Measurements from ENCODE around the gene LMTK2.

DNA sequence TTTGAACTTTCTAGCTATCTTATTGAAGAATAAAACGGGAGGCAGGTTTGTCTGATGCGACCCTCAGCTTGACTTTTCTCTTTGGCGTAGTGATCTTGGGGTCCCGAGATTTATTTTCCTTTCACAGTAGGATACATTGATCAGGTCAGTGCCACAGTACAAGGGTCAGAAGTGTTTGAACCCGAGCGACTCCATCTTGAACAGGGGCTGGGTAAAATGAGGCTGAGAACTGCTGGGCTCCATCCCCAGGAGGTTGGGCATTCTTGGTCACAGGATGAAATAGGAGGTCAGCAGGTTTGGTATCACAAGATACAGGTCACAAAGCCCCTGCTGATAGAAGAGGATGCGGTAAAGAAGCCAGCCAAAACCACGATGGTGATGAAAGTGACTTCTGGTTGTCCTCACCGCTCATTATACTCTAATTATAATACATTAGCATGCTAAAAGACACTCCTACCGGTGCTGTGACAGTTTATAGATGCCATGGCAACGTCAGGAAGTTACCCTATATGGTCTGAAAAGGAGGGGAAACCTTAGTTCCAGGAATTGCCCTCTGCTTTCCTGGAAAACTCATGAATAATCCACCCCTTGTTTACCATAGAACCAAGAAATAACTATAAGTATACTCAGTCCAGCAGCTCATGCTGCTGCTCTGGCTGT, 148.4 kb downstream of the LMTK2 start:
- TF ChIP-seq, protein P1, sequence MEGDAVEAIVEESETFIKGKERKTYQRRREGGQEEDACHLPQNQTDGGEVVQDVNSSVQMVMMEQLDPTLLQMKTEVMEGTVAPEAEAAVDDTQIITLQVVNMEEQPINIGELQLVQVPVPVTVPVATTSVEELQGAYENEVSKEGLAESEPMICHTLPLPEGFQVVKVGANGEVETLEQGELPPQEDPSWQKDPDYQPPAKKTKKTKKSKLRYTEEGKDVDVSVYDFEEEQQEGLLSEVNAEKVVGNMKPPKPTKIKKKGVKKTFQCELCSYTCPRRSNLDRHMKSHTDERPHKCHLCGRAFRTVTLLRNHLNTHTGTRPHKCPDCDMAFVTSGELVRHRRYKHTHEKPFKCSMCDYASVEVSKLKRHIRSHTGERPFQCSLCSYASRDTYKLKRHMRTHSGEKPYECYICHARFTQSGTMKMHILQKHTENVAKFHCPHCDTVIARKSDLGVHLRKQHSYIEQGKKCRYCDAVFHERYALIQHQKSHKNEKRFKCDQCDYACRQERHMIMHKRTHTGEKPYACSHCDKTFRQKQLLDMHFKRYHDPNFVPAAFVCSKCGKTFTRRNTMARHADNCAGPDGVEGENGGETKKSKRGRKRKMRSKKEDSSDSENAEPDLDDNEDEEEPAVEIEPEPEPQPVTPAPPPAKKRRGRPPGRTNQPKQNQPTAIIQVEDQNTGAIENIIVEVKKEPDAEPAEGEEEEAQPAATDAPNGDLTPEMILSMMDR (IDR thresholded peaks at IDR 0.05 in 8 of 11, conservative IDR thresholded peaks at IDR 0.05 in 3 of 11): no peak
- TF ChIP-seq POLR2A (IDR thresholded peaks at IDR 0.05): no peak
